Urothelium cell line (cell line): Measurements from ENCODE around the gene AGA.

Experiments
- DNase-seq: peaks from one replicate; pipeline ENCODE4 v3.0.0; 2011; ENCODE audit warnings: low spot score, mixed read lengths
- FAIRE-seq: peaks from 2 replicates; lab custom pipeline; 2011; peaks lifted over from hg19 to GRCh38; lab: Jason Lieb, UNC

The AGA gene

DNA sequence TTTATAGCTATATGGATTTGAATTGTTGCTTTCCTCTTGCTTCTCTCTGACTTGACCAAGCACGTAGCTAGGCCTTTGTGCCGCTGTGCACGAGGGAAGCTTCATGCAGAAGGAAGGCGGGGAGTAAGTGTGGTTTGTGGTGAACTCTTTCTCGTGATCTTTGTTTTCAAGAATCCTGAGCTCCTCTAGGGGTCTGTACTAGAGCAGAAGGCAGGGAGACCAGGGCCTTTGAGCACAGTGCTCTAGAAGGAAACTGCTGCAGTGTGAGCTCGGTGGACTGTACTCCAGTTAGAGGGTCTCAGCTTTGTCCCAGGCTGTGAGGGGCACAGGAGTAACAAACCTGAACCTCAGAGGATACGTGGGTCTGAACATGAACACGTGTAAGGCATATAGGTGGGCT, 49.0 kb downstream of the AGA start:
- FAIRE-seq (no peak), DNase-seq (no peak)

DNA sequence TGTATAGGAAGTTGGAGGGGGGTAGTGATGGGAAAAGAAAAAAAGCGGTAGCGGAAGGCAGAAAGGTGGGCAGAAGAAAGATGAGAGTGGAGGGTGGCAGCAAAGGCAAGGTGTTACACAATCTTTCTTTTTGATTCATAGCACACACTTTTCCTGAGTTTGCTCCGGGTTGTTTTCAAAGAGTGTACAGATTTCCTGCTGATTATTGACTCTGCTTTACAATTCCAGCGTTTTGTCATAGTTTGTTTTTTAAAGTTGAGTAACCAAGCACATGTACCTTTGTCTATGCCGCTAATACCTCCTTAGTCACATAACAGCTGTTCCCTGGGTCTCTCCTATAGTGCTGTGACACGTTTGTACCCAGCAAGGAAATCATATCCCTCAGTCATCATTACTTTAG, 50.3 kb downstream of the AGA start:
- FAIRE-seq (no peak), DNase-seq (no peak)

DNA sequence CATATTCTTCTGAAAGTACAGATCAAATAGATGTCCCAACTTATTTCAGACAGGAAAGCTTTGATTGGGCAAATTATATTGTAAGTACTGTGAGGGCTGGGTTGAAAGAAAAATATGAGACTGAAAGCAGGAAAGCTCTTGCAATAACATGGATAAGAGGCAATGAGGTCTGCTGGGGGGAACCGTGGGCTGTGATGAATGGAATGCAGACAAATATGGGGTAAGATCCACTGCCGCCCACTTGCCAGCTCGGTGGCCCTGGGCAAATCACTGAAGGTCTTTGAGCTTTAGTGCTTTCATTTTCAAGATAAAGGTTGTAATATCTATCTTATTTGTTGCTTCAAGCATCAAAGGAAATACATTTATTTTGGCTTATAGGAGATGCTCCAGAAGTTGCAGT, 51.0 kb downstream of the AGA start:
- no peak for FAIRE-seq
- DNase-seq: no peak

DNA sequence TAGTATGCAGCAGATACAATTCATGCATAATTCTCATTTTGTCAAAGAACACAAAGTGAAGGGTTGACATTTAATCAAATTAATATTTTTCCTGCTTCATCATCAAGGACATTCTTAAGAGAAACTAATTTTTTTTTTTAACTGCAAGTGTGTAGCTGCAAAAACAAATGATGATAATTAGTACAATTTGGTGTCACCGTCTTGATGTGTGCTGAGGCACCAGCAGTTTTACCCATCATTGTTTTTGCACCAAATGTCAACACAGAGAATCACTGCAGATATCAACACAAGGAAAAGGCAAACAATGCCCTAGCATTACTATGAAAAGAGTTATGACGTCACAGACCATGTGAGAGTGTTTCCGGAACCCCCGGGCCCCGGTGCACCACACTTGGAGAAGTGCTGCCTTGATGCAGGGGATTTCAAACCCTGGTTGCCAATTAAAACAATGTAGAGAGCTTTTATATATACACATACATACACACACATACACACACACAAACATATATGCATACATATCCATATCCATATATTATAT, 55.9 kb downstream of the AGA start:
- DNase-seq (no peak), FAIRE-seq (no peak)

DNA sequence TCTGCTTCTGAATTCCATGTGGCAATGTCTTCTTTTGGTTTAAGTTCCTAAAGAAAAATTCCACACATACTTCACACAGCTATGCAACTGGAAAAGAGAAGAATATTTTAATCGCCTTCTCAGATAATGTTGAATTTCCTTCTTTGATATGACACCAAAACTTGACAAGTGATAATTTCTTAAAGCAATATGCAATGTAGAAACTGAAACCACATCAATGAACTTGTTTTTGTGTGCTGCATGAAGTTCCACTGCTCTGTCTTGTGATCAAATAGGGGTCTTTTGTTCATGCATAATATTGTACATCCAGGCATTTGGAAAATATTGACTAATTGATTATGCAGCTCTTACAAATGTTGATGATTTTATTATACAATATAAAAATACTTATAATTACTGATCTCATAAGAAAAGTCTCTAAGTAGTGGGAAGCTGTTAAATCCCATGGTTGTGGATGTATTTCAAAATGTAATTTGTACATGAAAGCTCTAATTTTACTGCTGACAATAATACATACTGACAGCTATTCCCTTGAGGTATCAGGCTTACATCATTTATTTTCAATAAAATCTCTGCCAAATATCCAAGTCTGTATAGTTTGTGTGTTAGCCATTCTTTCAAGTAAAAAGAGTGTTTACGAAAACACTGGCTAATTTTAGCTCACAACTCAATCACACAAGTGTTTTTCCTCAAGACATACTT, 56.5 kb downstream of the AGA start:
- no peak for DNase-seq
- no peak for FAIRE-seq

DNA sequence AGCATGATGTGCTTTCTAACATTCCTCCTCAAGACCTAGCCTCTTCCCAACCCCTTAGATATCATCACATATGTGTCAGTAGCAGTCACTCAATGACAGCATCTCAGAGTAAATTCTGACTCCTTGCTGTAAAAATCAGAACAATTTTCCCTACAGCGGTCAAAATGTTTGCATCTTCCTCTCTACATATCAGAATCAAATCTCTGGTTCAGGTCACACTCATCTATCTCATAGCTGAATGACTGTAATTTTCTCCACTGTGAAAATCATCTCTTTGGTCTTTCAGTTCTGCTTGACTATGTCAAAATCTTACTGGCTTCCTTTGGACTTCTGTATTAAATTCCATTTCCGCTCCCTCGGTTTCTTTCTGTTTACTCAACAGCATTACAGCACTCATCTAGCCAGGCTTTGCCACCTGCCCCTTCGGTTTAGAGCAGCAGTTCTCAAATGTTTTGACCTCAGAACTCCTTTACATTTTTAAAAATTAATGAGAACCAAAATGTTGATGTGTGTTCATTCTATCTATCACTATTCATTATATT, 57.3 kb downstream of the AGA start:
- FAIRE-seq: no peak

DNA sequence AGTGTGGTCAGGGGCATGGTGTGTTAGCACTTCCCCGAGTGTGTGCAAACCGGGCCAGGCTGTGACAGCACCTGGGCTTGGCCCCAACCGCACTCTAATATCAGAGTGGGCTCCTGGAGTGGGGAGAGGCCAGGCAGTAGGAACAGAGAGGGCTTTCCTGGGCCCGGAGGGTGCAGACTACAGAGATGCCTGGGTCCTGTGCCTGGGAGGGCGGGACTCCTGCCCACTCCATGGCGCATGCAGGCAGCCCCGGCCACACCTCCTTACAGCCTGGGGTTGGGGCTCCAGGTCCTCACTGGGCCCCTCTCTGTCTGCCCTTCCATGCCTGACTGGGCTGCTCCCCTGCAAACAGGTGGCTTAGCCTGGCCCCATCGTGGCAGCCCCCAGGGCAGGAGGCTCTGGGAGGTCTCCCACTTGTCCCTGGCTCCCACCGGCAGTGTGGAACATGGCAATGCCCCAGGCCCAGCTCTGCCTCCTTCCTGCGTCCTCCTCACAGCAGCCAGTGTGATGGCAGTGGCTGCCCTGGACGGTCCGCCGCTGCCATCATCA, 60.4 kb downstream of the AGA start:
- FAIRE-seq: no peak
- no peak for DNase-seq

More for the DNA sequence above, 57.3 kb downstream of the AGA start:
- no peak for DNase-seq
